SK-N-SH treated with all-trans-retinoic acid at 6 μM for 48 hours (cell line): ENCODE results near the gene ACMSD.

Source experiments
- ATAC-seq: fragments of 200-7000 bp; cut with Tn5 transposase; 3 replicates; pipeline ENCODE4 v1.9.1; 2020; ENCODE audit warnings: mild to moderate bottlenecking, moderate library complexity
- ARNTL ChIP-seq: fragments of 450-650 bp; formaldehyde crosslinking; IDR thresholded peaks from 2 replicates; pipeline ENCODE4 v1.5.0; 2020; ENCODE audit warnings: low read depth, mild to moderate bottlenecking, moderate library complexity, borderline replicate concordance
- ESRRG ChIP-seq: fragments of 250-450 bp; sonication (Bioruptor Pico); IDR thresholded peaks from 2 replicates; pipeline ENCODE4 v1.6.1; 2021; ENCODE audit warnings: mild to moderate bottlenecking
- GLIS3 ChIP-seq: fragments of 250-450 bp; sonication (Bioruptor Pico); IDR thresholded peaks from 2 replicates; pipeline ENCODE4 v1.5.0; 2020; ENCODE audit warnings: mild to moderate bottlenecking, moderate library complexity
- ISL1 ChIP-seq: fragments of 250-450 bp; sonication (Bioruptor Pico); IDR thresholded peaks from 2 replicates; pipeline ENCODE4 v2.1.2; 2022; ENCODE audit warnings: mild to moderate bottlenecking, moderate library complexity
- OSR1 ChIP-seq: fragments of 250-450 bp; sonication (Bioruptor Pico); IDR thresholded peaks from 2 replicates; pipeline ENCODE4 v1.8.0; 2022; ENCODE audit warnings: moderate library complexity, mild to moderate bottlenecking, inconsistent platforms
- PPARA ChIP-seq: fragments of 250-450 bp; sonication (Bioruptor Pico); IDR thresholded peaks from 2 replicates; pipeline ENCODE4 v1.5.0; 2020; ENCODE audit warnings: mild to moderate bottlenecking, borderline replicate concordance
- RARB ChIP-seq: fragments of 250-450 bp; sonication (Bioruptor Pico); IDR thresholded peaks from 2 replicates; pipeline ENCODE4 v1.8.0; 2021; ENCODE audit warnings: mild to moderate bottlenecking, moderate library complexity
- SNAI2 ChIP-seq: fragments of 250-450 bp; sonication (Bioruptor Pico); IDR thresholded peaks from 2 replicates; pipeline ENCODE4 v1.5.0; 2020; ENCODE audit warnings: mild to moderate bottlenecking, moderate library complexity
- TCF4 ChIP-seq: fragments of 250-450 bp; sonication (Bioruptor Pico); IDR thresholded peaks from 2 replicates; pipeline ENCODE4 v1.8.0; 2021; ENCODE audit warnings: mild to moderate bottlenecking, moderate library complexity, borderline replicate concordance
- TOX ChIP-seq: fragments of 250-450 bp; sonication (Bioruptor Pico); IDR thresholded peaks from 2 replicates; pipeline ENCODE4 v1.8.0; 2021; ENCODE audit warnings: mild to moderate bottlenecking, moderate library complexity, borderline replicate concordance
- ZC3H10 ChIP-seq: fragments of 250-450 bp; sonication (Bioruptor Pico); IDR thresholded peaks from 2 replicates; pipeline ENCODE4 v1.5.1; 2021; ENCODE audit warnings: mild to moderate bottlenecking, moderate library complexity
- ZFP3 ChIP-seq: fragments of 250-450 bp; sonication (Bioruptor Pico); IDR thresholded peaks from 2 replicates; pipeline ENCODE4 v1.5.0; 2020; ENCODE audit warnings: mild to moderate bottlenecking, moderate library complexity
- ZFP30 ChIP-seq: fragments of 450-650 bp; formaldehyde crosslinking; IDR thresholded peaks from 2 replicates; pipeline ENCODE4 v1.5.0; 2022; ENCODE audit warnings: mild to moderate bottlenecking, moderate library complexity
- ZNF565 ChIP-seq: fragments of 450-650 bp; formaldehyde crosslinking; conservative IDR thresholded peaks from 2 replicates; pipeline ENCODE4 v1.5.0; 2020; ENCODE audit warnings: low read depth, mild to moderate bottlenecking, moderate library complexity
- ZNF70 ChIP-seq: fragments of 450-650 bp; formaldehyde crosslinking; IDR thresholded peaks from 2 replicates; pipeline ENCODE4 v1.5.0; 2020; ENCODE audit warnings: mild to moderate bottlenecking, moderate library complexity
- ZNF8 ChIP-seq: fragments of 450-650 bp; formaldehyde crosslinking; IDR thresholded peaks from 2 replicates; pipeline ENCODE4 v1.5.0; 2020; ENCODE audit warnings: mild to moderate bottlenecking, moderate library complexity
- TF ChIP-seq, protein P1 (sequence below): fragments of 250-450 bp; sonication (Bioruptor Pico); IDR thresholded peaks from 2 replicates; pipeline ENCODE4 v1.5.0; 2020; ENCODE audit warnings: mild to moderate bottlenecking, moderate library complexity
- TF ChIP-seq, protein P2 (sequence below): fragments of 250-450 bp; sonication (Bioruptor Pico); IDR thresholded peaks from 2 replicates; pipeline ENCODE4 v1.8.0; 2021; ENCODE audit warnings: low read depth, mild to moderate bottlenecking, moderate library complexity, borderline replicate concordance
- TF ChIP-seq, protein P3 (sequence below): fragments of 250-450 bp; sonication (Bioruptor Pico); IDR thresholded peaks from 2 replicates; pipeline ENCODE4 v1.8.0; 2020; ENCODE audit warnings: mild to moderate bottlenecking, moderate library complexity, borderline replicate concordance

The ACMSD gene

DNA sequence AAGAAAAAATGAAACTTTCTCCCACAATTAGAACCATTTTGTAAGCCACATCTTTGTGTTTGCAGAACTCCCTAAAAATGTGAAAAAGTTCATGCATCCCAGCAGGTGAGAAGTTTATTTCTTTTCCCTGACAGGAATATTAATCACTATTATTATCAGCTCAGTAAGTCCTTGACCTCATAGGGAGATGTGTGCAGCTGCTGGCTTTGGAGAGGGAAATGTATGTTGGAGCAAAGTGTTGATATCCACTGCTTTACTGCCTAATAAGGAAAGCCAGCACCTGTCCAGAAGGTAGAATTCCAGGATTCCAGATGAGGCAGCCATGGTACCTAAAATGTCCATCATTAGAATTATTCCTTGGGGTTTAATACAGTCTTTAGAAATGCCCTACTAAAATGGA is 44.4 kb downstream of the ACMSD start (continued):
- no peak for TF ChIP-seq RARB (CRISPR knock-in tag)

DNA sequence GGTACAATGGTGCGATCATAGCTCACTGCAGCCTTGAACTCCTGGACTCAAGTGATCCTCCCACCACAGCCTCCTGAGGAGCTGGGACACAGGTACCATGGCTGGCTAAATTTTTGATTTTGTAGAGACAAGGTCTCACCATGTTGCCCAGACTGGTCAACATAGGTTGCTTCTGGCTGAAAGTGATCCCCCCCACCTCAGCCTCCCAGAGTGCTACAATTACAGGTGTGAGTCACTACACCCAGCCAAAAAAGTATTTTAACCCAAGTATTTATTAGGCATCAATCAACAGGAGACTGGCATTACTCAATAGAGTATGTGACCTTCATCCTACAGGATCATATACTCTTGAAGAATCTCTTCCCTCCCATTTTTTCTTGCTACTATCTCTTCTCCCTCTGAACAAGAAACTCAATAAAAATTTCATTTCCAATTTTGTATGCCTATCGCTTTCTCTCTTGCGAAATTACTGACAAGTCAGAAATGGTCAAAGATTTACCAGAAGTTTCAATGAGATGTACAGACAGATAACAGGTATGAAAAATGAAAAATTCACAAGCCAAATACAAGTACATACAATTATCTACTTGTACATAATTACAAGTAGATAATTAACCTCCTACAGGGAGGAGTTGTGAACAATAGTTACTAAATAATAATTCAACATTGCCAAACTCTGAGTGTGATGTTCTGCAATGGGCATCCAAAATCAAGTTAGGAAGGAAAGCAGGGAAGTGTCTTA is 45.3 kb downstream of the ACMSD start:
- no peak for ATAC-seq

DNA sequence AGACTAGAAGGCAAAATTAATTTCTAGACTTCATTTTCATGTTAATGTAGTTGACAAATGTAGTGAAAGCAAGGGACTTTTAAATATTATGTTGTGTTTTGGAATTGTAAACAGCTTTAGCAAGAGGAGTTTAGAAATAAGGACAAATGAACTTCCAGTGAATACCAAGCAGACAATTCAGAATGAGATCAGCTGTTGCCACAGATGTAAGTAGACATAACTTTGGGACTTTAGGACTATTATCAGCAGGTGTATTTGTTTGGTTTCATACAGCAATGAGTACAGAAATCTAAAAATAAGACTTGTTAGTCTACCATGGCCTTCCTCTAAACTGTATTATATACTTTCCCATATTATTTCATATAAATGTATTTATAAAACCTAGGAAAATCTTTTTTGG is 46.0 kb downstream of the ACMSD start:
- no peak for ATAC-seq
- no peak for TF ChIP-seq ZNF565 (CRISPR knock-in tag)
- TF ChIP-seq PPARA (CRISPR knock-in tag): no peak
- TF ChIP-seq, protein P1, sequence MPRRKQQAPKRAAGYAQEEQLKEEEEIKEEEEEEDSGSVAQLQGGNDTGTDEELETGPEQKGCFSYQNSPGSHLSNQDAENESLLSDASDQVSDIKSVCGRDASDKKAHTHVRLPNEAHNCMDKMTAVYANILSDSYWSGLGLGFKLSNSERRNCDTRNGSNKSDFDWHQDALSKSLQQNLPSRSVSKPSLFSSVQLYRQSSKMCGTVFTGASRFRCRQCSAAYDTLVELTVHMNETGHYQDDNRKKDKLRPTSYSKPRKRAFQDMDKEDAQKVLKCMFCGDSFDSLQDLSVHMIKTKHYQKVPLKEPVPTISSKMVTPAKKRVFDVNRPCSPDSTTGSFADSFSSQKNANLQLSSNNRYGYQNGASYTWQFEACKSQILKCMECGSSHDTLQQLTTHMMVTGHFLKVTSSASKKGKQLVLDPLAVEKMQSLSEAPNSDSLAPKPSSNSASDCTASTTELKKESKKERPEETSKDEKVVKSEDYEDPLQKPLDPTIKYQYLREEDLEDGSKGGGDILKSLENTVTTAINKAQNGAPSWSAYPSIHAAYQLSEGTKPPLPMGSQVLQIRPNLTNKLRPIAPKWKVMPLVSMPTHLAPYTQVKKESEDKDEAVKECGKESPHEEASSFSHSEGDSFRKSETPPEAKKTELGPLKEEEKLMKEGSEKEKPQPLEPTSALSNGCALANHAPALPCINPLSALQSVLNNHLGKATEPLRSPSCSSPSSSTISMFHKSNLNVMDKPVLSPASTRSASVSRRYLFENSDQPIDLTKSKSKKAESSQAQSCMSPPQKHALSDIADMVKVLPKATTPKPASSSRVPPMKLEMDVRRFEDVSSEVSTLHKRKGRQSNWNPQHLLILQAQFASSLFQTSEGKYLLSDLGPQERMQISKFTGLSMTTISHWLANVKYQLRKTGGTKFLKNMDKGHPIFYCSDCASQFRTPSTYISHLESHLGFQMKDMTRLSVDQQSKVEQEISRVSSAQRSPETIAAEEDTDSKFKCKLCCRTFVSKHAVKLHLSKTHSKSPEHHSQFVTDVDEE (CRISPR knock-in tag): no peak
- no peak for TF ChIP-seq GLIS3 (CRISPR knock-in tag)
- no peak for TF ChIP-seq ZFP30 (CRISPR knock-in tag)
- TF ChIP-seq, protein P2, sequence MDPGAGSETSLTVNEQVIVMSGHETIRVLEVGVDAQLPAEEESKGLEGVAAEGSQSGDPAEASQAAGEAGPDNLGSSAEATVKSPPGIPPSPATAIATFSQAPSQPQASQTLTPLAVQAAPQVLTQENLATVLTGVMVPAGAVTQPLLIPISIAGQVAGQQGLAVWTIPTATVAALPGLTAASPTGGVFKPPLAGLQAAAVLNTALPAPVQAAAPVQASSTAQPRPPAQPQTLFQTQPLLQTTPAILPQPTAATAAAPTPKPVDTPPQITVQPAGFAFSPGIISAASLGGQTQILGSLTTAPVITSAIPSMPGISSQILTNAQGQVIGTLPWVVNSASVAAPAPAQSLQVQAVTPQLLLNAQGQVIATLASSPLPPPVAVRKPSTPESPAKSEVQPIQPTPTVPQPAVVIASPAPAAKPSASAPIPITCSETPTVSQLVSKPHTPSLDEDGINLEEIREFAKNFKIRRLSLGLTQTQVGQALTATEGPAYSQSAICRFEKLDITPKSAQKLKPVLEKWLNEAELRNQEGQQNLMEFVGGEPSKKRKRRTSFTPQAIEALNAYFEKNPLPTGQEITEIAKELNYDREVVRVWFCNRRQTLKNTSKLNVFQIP (CRISPR knock-in tag): no peak
- TF ChIP-seq ARNTL (CRISPR knock-in tag): no peak
- TF ChIP-seq OSR1: no peak
- TF ChIP-seq ZNF70 (CRISPR knock-in tag): no peak
- no peak for TF ChIP-seq ISL1 (CRISPR knock-in tag)
- no peak for TF ChIP-seq ZNF8 (CRISPR knock-in tag)
- TF ChIP-seq ESRRG (CRISPR knock-in tag): no peak
- TF ChIP-seq SNAI2 (CRISPR knock-in tag): no peak
- TF ChIP-seq, protein P3, sequence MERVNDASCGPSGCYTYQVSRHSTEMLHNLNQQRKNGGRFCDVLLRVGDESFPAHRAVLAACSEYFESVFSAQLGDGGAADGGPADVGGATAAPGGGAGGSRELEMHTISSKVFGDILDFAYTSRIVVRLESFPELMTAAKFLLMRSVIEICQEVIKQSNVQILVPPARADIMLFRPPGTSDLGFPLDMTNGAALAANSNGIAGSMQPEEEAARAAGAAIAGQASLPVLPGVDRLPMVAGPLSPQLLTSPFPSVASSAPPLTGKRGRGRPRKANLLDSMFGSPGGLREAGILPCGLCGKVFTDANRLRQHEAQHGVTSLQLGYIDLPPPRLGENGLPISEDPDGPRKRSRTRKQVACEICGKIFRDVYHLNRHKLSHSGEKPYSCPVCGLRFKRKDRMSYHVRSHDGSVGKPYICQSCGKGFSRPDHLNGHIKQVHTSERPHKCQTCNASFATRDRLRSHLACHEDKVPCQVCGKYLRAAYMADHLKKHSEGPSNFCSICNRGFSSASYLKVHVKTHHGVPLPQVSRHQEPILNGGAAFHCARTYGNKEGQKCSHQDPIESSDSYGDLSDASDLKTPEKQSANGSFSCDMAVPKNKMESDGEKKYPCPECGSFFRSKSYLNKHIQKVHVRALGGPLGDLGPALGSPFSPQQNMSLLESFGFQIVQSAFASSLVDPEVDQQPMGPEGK (CRISPR knock-in tag): no peak
- TF ChIP-seq ZFP3 (CRISPR knock-in tag): no peak
- no peak for TF ChIP-seq TOX (CRISPR knock-in tag)
- no peak for TF ChIP-seq ZC3H10 (CRISPR knock-in tag)
- no peak for TF ChIP-seq TCF4
- TF ChIP-seq, all 23 proteins: peak for 0

More for the DNA sequence above, 45.3 kb downstream of the ACMSD start:
- TF ChIP-seq SNAI2 (CRISPR knock-in tag): no peak
- no peak for TF ChIP-seq ISL1 (CRISPR knock-in tag)
- no peak for TF ChIP-seq ESRRG (CRISPR knock-in tag)
- no peak for TF ChIP-seq TCF4
- TF ChIP-seq TOX (CRISPR knock-in tag): no peak
- TF ChIP-seq, protein P3 (CRISPR knock-in tag): no peak
- no peak for TF ChIP-seq OSR1
- TF ChIP-seq, protein P1 (CRISPR knock-in tag): no peak
